Umbilical cord (tissue), 2 donors: Measurements from ENCODE around the gene NHERF2. TPM values are rescaled to one million over a fixed set of nuclear protein-coding genes. Genes with fewer than 3 reads are reported as not detected.

ENCODE experiments used
- DNase-seq: peaks from one replicate; pipeline ENCODE4 v3.0.0-alpha.2; 2015; ENCODE audit warnings: low spot score
- total RNA-seq: library from RNA; depleted of rRNA; stranded (reverse); fragments of >200 nt; gene quantifications from one replicate; pipeline ENCODE4 v1.2.3, GENCODE V29; 2014; ENCODE audit warnings: low replicate concordance; ENCODE audit not compliant: insufficient read depth

NHERF2 gene
- total RNA-seq, 1 donor from 2014 or later, result 30.3 TPM

DNA sequence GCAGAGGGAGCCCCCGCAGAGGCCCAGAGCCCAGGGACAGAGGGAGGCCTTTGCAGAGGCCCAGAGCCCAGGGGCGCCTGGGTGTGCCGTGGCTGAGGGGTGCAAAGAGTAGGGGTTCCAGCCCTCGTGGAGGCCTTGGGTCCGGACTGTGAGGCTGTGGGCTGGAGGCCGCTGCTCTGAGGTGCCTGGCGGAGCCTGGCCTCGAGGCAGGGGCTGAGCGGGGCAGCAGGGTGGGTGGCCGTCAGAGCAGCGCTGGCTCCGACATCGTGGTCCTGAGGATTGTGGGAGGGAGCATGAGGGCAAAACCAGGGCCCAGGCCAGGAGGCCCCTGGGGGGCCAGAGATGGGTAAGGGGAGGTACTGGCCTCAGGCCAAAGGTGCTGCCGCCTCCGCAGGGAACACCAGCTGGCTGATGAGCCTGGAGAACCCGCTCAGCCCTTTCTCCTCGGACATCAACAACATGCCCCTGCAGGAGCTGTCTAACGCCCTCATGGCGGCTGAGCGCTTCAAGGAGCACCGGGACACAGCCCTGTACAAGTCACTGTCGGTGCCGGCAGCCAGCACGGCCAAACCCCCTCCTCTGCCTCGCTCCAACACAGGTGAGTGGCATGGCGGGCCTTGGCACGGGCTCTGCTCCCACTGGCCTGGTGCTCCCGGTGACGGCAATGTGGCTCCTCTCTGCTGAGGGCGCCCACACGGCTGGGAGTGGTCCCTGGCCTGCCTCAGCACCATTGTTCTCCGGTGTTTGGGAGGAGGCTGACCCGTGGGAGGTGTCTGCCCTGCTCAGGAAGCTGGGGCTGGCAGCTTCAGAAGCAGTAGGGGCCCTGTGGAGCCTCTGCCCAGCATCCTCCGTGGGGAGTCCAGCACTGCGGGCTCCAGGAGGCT lies 54.7 kb downstream of the NHERF2 start:
- DNase-seq, result no peak

DNA sequence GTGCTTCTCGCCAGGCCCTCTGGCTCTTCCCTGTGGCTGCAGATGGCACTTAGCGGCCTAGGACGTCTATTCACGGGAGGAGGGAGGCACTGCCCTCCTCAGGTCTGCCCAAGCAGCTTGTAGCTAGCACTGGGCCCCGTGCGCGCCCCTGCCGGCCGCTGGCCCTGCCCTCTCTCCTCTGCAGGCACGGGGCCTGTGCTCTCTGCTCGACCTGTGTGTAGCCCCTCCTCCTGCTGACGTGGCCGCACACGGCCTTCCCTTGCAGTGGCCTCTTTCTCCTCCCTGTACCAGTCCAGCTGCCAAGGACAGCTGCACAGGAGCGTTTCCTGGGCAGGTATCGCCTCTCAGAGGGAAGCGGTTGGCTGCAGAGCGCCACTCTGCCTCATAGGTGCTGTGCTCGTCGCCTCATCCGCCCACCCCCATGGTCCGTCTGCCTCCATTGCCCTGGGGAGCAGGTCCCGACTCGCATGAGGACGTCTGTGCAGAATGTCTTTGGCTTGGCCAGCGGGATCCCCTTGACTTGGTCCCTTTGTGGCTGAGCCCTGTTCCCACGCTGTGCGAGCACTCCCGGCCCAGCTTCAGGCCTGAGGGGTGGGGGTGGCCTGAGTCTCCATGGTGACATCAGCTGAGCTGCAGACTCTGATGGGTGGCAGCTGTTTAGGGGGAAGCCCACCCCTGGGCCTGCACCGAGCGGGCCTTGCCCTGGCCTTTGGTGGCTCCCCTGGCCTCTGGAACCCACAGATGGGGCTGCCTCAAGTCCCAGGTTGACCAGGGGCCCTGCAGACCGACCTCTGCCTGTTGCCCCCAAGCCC lies 55.7 kb downstream of the NHERF2 start:
- DNase-seq, result peak; percentile 44

DNA sequence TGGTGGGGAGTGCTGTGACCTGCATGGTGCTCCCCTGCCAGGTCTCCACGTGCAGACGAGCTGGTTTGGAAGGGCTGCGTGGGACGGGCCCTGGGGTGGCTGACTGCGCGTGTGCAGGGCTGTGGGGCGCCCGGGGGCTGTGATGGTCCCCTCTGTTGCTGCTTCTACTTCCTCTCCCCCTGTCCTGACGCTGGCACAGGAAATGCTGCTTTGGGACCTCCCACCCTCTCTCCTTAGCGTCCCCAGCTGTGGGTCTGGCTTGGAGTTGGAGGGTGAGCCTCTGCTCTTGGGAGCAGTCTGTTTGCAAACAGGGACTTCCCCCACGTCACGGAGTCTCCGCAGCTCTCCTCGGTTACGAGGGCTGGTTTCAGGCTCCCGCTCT lies 56.3 kb downstream of the NHERF2 start:
- no peak for DNase-seq

DNA sequence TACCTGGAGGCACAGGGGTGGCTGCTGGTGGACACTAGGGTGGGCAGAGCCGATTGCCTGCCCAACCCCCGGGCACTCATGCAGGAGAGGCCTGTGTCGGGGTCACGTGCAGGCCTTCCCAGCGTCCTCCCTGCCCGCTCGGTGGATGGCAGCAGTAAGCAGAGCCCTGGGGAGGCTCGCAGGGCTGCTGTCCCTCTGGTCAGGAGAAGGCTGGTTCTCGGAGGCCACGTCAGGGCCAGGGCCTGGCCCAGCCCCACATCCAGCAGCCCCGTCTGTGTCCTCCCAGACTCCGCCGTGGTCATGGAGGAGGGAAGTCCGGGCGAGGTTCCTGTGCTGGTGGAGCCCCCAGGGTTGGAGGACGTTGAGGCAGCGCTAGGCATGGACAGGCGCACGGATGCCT lies 56.7 kb downstream of the NHERF2 start:
- DNase-seq, result no peak

DNA sequence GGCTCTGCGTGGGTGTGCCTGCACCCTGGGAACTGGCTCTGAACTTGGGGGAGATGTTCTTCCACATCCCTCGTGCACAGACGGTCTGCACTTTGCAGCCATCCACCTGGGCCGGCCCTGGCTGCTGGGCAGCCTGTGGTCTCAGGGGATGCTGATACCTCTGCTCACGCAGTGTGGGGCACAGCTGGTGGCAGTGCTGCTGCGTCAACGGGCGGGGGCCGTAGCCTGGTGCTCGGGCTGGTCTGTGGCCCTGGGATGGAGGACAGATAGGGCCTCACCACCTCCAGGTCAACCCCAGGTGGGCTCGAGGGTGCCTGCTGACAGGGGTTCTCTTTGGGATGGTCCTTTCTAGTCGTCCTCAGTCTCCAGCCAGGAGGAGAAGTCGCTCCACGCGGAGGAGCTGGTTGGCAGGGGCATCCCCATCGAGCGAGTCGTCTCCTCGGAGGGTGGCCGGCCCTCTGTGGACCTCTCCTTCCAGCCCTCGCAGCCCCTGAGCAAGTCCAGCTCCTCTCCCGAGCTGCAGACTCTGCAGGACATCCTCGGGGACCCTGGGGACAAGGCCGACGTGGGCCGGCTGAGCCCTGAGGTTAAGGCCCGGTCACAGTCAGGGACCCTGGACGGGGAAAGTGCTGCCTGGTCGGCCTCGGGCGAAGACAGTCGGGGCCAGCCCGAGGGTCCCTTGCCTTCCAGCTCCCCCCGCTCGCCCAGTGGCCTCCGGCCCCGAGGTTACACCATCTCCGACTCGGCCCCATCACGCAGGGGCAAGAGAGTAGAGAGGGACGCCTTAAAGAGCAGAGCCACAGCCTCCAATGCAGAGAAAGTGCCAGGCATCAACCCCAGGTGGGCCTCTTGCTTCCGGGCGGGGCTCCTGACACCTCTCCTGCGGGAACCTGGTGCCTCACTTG lies 57.4 kb downstream of the NHERF2 start:
- DNase-seq, result no peak

DNA sequence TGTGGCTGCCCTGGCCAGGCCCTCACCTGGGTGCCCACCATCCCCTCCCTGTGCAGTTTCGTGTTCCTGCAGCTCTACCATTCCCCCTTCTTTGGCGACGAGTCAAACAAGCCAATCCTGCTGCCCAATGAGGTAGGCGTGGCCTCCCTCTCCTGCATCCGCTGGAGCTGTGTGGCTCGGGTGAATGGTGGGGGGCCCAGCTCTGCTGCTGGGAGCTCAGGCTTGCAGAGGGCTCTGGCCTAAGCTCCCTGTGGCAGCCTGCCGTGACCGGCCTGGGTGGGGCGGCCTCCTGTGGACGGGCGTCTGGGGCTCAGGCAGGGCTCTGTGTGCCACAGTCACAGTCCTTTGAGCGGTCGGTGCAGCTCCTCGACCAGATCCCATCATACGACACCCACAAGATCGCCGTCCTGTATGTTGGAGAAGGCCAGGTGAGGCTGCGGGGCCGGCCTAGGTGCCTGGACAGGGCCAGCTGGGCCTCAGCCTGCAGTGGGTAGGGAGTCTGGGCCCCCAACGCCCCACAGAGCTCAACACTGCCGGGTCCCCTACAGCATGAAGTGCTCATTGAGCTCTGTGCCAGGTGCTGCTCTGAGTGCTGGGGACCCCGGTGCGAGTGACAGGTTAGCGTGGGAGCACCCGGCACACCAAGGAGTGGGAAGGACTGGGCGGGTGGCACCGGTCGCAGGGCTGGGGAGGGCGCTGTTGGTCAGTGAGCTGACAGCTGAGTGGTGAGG lies 58.4 kb downstream of the NHERF2 start:
- peak; percentile 83 for DNase-seq

DNA sequence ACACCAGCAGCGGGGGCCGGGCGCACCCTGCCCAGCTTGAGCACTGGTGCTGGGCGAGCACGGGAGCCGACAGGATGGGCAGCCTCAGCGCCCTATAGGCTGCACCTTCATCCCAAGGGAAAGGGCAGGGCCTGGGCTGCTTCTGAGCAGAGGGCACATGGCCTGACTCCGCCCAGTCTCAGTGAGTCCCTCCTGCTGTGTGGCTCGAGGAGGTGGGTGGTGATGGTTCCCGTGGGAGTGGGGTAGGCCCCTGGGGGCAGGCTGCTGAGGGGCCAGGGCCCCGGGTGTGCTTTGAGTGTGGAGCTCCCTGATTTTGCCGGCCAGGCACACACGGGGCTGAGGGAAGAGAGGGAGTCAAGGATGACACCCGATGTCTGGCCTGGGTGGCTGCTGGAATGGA lies 59.0 kb downstream of the NHERF2 start:
- DNase-seq, result no peak

DNA sequence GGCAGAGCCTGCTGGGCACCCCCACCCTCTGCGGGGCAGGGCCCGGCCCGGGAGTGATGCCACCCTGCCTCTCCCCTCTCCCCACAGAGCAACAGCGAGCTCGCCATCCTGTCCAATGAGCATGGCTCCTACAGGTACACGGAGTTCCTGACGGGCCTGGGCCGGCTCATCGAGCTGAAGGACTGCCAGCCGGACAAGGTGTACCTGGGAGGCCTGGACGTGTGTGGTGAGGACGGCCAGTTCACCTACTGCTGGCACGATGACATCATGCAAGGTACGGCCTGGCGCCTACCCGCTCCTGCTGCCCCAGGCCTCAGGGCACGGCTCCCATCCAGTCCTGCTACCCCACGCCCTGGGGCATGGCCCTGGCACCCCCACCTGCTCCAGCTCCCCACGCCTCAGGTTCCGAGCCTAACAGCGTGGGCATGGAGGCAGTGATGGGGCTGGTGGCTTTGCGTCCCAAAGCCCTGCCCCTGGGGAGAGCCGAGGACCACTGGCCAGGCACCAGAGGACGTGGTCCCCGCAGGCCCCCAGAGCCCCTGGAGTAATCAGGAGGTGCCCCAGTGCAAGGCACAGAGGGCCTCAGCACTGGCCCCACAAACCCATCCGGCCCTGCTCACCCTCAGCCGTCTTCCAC lies 59.5 kb downstream of the NHERF2 start:
- DNase-seq, result no peak

DNA sequence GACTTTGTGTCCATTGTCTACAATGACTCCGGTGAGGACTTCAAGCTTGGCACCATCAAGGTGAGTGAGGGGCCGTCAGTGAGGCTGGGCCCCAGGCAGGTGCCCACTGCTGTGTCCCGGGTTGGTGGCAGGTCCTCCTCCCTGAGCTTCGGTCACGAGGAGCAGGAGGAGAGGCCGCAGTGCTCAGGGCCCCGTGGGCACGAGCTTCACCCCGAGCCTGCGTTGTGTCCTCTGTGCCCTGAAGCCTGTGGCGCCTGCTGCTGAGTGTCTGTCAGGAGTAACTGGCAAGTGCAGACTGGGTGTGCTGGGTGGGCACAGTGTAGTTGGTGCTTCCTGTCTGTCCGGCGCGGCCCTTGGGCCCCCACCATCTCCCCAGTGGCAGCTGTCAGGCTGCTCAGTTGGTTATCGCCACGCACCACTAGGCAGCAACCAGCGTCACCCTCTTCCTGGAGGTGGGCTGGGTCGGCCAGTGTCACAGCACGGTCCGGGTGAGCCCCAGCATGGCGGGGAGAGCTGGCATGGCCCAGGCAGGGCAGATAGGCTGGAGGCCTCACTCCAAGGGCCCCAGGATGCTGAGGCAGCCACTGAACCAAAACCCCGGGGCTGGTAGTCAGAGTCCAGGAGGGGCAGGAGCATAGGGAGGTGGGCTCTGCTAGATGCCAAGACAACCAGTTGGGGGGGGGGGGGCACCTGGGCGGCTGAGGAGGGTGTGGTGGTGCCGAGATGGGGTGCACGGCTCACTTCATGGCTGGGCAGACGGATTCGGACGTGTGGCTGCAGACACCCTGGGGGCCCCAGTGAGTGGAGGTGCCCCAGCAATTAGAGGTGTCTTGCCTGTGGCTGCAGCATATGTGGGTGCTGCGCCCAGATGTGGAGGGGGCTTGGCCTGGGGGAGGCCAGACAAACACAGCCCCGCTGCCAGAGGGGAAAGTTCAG lies 60.4 kb downstream of the NHERF2 start:
- DNase-seq, result no peak

DNA sequence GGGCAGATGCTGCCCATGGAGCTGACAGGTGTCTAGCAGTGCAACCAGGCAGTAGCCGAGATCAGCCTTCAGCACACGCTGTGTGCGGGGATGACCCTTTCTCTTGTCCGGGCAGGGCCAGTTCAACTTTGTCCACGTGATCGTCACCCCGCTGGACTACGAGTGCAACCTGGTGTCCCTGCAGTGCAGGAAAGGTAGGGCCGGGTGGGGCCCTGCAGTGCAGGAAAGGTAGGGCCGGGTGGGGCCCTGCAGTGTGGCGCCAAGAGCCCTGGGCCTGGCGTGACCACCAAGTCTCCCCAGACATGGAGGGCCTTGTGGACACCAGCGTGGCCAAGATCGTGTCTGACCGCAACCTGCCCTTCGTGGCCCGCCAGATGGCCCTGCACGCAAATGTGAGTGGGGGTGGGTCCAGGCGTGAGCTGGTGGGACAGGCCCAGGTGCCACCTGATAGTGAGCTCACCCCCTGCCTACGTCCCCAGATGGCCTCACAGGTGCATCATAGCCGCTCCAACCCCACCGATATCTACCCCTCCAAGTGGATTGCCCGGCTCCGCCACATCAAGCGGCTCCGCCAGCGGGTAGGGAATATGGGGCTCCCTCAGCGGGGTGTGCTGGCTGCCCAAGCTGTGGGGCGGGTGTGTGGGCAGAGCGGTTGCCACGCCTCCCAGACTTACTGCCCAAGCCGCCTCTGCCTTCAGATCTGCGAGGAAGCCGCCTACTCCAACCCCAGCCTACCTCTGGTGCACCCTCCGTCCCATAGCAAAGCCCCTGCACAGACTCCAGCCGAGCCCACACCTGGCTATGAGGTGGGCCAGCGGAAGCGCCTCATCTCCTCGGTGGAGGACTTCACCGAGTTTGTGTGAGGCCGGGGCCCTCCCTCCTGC lies 61.3 kb downstream of the NHERF2 start:
- DNase-seq, result no peak

Other genes with a start within 250 kb of the NHERF2 start
- 37.6 TPM for gene SPSB3, start 244.3 kb upstream of the NHERF2 start, total RNA-seq
- gene NUBP2, start 243.9 kb upstream of the NHERF2 start, total RNA-seq, result 73.7 TPM
- 0.96 TPM for gene IGFALS, start 233.2 kb upstream of the NHERF2 start, total RNA-seq
- gene HAGH, start 200.1 kb upstream of the NHERF2 start, total RNA-seq, result 34.4 TPM
- 36.1 TPM for gene FAHD1, start 199.7 kb upstream of the NHERF2 start, total RNA-seq
- not detected for gene MEIOB, start 154.7 kb upstream of the NHERF2 start, total RNA-seq
- not detected for gene HS3ST6, start 108.5 kb upstream of the NHERF2 start, total RNA-seq
- gene MSRB1, start 83.7 kb upstream of the NHERF2 start, total RNA-seq, result 2.2 TPM
- not detected for gene RPL3L, start 72.2 kb upstream of the NHERF2 start, total RNA-seq
- 111 TPM for gene NDUFB10, start 67.4 kb upstream of the NHERF2 start, total RNA-seq
- gene RPS2, start 62.1 kb upstream of the NHERF2 start, total RNA-seq, result 1,669 TPM
- gene RNF151, start 60.0 kb upstream of the NHERF2 start, total RNA-seq, result not detected
- gene TBL3, start 54.8 kb upstream of the NHERF2 start, total RNA-seq, result 10.4 TPM
- gene NOXO1, start 45.4 kb upstream of the NHERF2 start, total RNA-seq, result not detected
- gene GFER, start 42.7 kb upstream of the NHERF2 start, total RNA-seq, result 12.0 TPM
- gene SYNGR3, start 36.9 kb upstream of the NHERF2 start, total RNA-seq, result 2.4 TPM
- 4.8 TPM for gene ZNF598, start 17.1 kb upstream of the NHERF2 start, total RNA-seq
- gene NPW, start 7.1 kb upstream of the NHERF2 start, total RNA-seq, result not detected
- gene NTHL1, start 20.9 kb downstream of the NHERF2 start, total RNA-seq, result 10.4 TPM
- 50.1 TPM for gene TSC2, start 21.1 kb downstream of the NHERF2 start, total RNA-seq
- gene PKD1, start 109.0 kb downstream of the NHERF2 start, total RNA-seq, result 99.9 TPM
- gene RAB26, start 121.7 kb downstream of the NHERF2 start, total RNA-seq, result 0.48 TPM
- gene TRAF7, start 128.9 kb downstream of the NHERF2 start, total RNA-seq, result 22.9 TPM
- gene CASKIN1, start 169.7 kb downstream of the NHERF2 start, total RNA-seq, result not detected
- 25.8 TPM for gene MLST8, start 178.6 kb downstream of the NHERF2 start, total RNA-seq
- 3.6 TPM for gene BRICD5, start 184.0 kb downstream of the NHERF2 start, total RNA-seq
- 7.9 TPM for gene PGP, start 187.9 kb downstream of the NHERF2 start, total RNA-seq
- gene E4F1, start 196.7 kb downstream of the NHERF2 start, total RNA-seq, result 14.7 TPM
- not detected for gene DNASE1L2, start 209.5 kb downstream of the NHERF2 start, total RNA-seq
- 24.6 TPM for gene ECI1, start 224.7 kb downstream of the NHERF2 start, total RNA-seq
- gene RNPS1, start 241.2 kb downstream of the NHERF2 start, total RNA-seq, result 51.3 TPM